Nephron (organoid): ENCODE data around the gene PRDM16.

Source experiments
- H3K27ac Mint-ChIP-seq, 3 experiments: 2 replicates each; pipeline ENCODE4 v1.8.0; 2020; ENCODE audit warnings: mixed read lengths in 3 of 3, mild to moderate bottlenecking in 2 of 3, moderate library complexity in 1 of 3
- H3K27me3 Mint-ChIP-seq: 2 replicates; pipeline ENCODE4 v1.8.0; 2021; ENCODE audit warnings: low read depth, mild to moderate bottlenecking, moderate library complexity, mixed read lengths
- H3K36me3 Mint-ChIP-seq: 2 replicates; pipeline ENCODE4 v1.8.0; 2020; ENCODE audit warnings: low read depth, mixed read lengths
- H3K4me1 Mint-ChIP-seq: 2 replicates; pipeline ENCODE4 v1.8.0; 2020; ENCODE audit warnings: mixed read lengths
- H3K4me3 Mint-ChIP-seq, 3 experiments: 2 replicates each; pipeline ENCODE4 v1.8.0; 2020; ENCODE audit warnings: mild to moderate bottlenecking in 3 of 3, mixed read lengths in 3 of 3, moderate library complexity in 2 of 3
- H3K9me3 Mint-ChIP-seq: 2 replicates; pipeline ENCODE4 v1.8.0; 2020; ENCODE audit warnings: mixed read lengths
- TF ChIP-seq, protein P1 (sequence below), 3 experiments: fragments of 200-600 bp; sonication (generic); IDR thresholded peaks; one replicate each; pipeline ENCODE4 v1.5.0; 2021; ENCODE audit warnings: antibody characterized with exemption in 3 of 3; ENCODE audit not compliant: unreplicated experiment in 3 of 3

PRDM16 gene

GRCh38 chr1:3344395-3344794, 275.4 kb downstream of the PRDM16 start:
- no peak overlapping the region for H3K27ac Mint-ChIP-seq
- peaks cover 31% of the 10 kb centered on the region for H3K9me3 Mint-ChIP-seq
- TF ChIP-seq, protein P1, sequence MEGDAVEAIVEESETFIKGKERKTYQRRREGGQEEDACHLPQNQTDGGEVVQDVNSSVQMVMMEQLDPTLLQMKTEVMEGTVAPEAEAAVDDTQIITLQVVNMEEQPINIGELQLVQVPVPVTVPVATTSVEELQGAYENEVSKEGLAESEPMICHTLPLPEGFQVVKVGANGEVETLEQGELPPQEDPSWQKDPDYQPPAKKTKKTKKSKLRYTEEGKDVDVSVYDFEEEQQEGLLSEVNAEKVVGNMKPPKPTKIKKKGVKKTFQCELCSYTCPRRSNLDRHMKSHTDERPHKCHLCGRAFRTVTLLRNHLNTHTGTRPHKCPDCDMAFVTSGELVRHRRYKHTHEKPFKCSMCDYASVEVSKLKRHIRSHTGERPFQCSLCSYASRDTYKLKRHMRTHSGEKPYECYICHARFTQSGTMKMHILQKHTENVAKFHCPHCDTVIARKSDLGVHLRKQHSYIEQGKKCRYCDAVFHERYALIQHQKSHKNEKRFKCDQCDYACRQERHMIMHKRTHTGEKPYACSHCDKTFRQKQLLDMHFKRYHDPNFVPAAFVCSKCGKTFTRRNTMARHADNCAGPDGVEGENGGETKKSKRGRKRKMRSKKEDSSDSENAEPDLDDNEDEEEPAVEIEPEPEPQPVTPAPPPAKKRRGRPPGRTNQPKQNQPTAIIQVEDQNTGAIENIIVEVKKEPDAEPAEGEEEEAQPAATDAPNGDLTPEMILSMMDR (IDR thresholded peaks at IDR 0.05; ENCODE audit: unreplicated experiment in 3 of 3), result no peak
- peaks cover 44% of the 10 kb centered on the region for H3K27me3 Mint-ChIP-seq
- H3K36me3 Mint-ChIP-seq, result peaks cover 15% of the 10 kb centered on the region
- no peaks in the 10 kb centered on the region for H3K4me1 Mint-ChIP-seq
- no peak overlapping the region for H3K4me3 Mint-ChIP-seq

DNA sequence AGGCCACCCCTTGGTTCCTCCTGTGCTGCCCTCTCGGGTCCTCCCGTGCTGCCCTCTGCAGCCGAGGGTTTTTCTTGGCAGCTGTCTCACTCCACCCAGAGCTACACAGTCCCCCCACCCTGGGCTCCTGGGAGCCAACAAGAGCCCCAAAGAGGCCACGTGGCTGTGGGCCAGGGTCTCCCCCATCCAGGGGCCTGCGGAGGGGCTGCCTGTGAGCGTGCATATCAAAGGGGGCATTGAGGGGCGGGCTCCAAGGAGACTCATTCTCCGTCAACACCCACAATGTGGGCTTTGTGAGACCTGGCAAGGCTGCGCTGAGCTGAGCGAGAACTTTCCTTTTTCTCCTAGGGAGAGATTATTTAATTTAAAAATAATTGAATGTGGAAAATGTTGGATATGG, 276.8 kb downstream of the PRDM16 start:
- H3K36me3 Mint-ChIP-seq, result peaks cover 15% of the 10 kb centered on the region
- H3K27me3 Mint-ChIP-seq, result peaks cover 45% of the 10 kb centered on the region
- peaks cover 3% of the 10 kb centered on the region for H3K4me1 Mint-ChIP-seq
- H3K9me3 Mint-ChIP-seq, result peaks cover 31% of the 10 kb centered on the region
- H3K4me3 Mint-ChIP-seq, result no peak overlapping the region
- TF ChIP-seq, protein P1 (IDR thresholded peaks at IDR 0.05; ENCODE audit: unreplicated experiment in 3 of 3), result no peak
- no peak overlapping the region for H3K27ac Mint-ChIP-seq

DNA sequence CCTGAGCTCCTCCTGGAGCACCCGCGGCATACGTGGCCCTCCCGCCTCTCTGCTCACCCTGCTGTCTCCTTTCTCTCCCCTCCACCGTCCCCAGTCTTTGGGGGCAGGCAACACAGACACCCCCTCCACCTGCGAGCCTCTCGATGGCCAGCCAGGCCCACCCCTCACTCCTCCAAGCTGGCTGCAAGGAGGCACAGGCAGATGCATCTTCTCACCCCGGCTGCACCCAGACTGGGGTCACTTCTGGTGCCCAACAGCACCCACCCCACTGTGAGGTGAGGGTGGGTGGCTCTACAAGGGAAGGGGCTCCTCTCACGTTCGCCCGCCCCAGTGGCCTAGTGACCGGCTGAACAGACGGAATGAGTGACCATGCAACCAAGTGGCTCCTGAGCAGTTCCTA, 277.5 kb downstream of the PRDM16 start:
- H3K9me3 Mint-ChIP-seq, result peaks cover 28% of the 10 kb centered on the region
- peaks cover 43% of the 10 kb centered on the region for H3K27me3 Mint-ChIP-seq
- H3K4me3 Mint-ChIP-seq, result no peak overlapping the region
- TF ChIP-seq, protein P1 (IDR thresholded peaks at IDR 0.05; ENCODE audit: unreplicated experiment in 3 of 3), result no peak
- peaks cover 6% of the 10 kb centered on the region for H3K4me1 Mint-ChIP-seq
- H3K36me3 Mint-ChIP-seq, result peaks cover 11% of the 10 kb centered on the region
- no peak overlapping the region for H3K27ac Mint-ChIP-seq

GRCh38 chr1:3347257-3348020, 278.4 kb downstream of the PRDM16 start:
- Mint-ChIP-seq H3K4me3 (no peak overlapping the region), H3K4me1 (peaks cover 10% of the 10 kb centered on the region), H3K27me3 (peaks cover 43% of the 10 kb centered on the region), H3K36me3 (peaks cover 10% of the 10 kb centered on the region), H3K27ac (no peak overlapping the region), H3K9me3 (peaks cover 25% of the 10 kb centered on the region)
- TF ChIP-seq, protein P1 (IDR thresholded peaks at IDR 0.05; ENCODE audit: unreplicated experiment in 3 of 3), result no peak

GRCh38 chr1:3348196-3348865, 279.3 kb downstream of the PRDM16 start:
- Mint-ChIP-seq H3K9me3 (peaks cover 18% of the 10 kb centered on the region), H3K27me3 (peaks cover 46% of the 10 kb centered on the region), H3K36me3 (peaks cover 10% of the 10 kb centered on the region), H3K27ac (no peak overlapping the region), H3K4me1 (peaks cover 18% of the 10 kb centered on the region), H3K4me3 (no peak overlapping the region)
- TF ChIP-seq, protein P1 (IDR thresholded peaks at IDR 0.05; ENCODE audit: unreplicated experiment in 3 of 3), result no peak
